ENCODE results near the gene MYO3B.
A peak's percentile ranks its signal among the peaks of the same experiment; 100 is the strongest.
"Not testable (repeated sequence)": the region's sequence is repeated elsewhere in the genome, so short reads cannot be mapped to it uniquely, and the experiment has no call there.

The MYO3B gene

DNA sequence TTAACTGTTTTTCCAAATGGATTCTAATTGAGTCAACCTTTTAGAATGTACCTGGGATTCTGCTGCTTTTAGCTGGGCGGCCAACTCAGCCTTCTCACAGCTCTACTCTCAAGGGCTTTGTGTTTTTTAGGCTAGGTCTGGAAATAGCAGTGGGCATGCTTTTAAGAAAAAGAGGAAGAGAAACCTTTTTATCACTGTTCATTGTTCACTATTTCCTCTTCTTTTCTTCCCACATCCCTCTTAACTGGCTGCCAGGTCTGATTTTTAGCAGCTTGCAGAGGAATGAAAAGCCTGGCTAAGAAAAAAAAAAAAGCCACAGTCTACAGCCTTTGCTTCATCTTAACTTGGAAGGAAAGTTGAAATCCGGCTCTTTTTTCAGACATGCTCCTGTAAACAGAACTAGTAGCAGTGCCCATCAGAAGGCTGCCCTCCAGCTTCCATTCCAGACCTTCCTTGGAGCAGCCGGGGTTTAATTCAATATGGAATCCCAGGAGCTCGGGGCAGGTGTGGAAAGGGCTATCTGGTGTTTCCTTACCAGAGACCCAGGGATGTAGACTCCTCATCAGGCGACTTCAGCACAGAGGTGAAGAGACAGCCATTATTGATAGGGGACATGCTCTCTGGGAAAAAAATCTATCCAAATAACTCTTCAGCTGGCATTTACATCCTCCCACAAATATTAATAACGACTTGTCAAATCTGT lies 230.7 kb downstream of the MYO3B start:
- no peak for DNase-seq (ENCODE audit: low read depth in 2 of 2, low spot score in 1 of 2)

DNA sequence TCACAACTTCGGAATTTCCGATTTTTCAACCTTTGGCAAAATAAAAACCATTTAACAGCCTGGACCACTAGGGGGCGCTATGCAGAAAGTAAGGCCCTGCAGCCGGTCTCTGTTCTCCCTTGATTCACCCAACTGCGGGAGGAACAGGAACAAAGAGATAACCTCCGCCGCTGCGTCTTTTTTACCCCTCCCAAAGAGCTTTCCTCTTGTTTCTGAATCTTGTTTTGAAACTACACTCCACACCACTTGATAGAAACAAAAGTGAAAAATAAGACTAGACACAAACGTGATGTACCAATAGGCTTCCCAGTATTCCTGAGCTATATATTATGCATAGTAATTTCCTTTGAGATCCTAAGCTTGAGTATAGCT lies 231.2 kb downstream of the MYO3B start:
- DNase-seq (ENCODE audit: low read depth in 2 of 2, low spot score in 1 of 2), result peak; percentile 36 to 67

DNA sequence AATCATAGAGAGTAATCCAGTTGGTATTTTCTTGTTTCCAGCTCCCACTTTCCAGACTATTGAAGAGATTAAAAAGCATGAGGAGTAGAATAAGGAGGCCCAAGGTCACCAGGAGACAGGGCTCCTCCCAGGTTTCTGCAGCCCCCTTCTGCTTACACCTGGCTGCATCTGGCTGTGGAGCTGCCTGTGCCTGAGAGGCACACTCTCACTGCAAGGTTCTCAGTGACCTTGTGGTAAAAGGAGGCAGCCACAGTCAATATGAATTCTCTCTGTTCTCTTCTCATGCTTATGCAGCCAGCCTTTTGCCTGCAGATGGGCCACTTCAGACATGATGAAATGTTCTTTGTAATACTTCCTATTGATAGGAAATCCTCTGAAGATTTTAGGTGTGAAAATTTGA lies 233.7 kb downstream of the MYO3B start:
- no peak for DNase-seq (ENCODE audit: low read depth in 2 of 2, low spot score in 1 of 2)

DNA sequence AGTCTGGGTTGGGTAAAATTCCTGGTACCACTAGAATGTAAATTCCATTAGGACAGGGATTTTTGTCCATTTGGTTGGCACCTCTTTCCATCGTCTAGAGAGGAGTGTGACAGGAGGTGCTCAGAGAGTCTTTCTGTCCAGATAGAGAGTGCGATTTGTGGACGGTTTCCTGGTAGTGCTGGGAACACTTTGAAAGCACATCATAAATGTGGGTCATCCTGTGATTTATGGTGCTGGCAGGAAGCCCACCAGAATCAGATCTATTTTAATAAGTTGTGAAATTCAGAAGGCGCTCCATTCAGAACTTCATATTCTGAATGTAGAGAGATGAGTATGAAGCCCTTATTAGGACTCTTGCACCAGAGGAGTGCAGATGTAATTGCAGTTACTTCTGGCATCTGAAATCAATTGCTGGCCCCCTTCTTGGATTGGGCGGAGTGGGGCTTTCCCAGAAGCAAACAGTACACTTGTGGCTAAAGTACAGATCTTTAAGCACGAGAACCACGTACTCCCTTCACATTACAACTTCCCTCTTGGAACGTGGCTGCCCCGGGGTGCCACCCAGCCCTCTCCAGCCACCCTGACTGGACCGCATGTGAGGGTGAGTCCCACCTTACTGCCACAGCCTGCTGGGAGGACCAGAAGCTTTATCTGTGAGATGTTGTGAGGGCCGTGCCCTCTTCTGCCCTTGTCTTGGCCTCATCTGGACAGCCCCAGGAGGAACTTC lies 243.2 kb downstream of the MYO3B start:
- DNase-seq (ENCODE audit: low read depth in 2 of 2, low spot score in 1 of 2), result no peak

DNA sequence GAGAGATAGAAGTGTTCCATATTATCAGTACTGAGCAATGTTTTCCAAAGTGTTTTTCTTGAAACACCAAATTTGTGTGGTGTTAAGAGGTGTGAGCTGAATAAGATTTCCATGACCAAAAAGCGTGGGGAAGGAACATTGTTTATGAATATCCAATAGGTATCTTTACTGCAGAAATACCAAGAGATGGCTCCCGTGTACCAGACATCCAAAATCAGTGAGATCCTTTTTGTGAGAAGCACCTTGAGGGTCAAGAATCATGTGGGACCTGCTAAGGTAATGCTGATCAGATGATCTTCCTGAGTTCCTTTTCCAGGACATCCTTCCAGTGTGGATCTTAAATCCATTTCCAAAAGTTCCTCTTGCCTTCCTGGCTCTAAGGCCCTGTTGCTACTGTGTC lies 246.0 kb downstream of the MYO3B start:
- DNase-seq (ENCODE audit: low read depth in 2 of 2, low spot score in 1 of 2), result no peak

DNA sequence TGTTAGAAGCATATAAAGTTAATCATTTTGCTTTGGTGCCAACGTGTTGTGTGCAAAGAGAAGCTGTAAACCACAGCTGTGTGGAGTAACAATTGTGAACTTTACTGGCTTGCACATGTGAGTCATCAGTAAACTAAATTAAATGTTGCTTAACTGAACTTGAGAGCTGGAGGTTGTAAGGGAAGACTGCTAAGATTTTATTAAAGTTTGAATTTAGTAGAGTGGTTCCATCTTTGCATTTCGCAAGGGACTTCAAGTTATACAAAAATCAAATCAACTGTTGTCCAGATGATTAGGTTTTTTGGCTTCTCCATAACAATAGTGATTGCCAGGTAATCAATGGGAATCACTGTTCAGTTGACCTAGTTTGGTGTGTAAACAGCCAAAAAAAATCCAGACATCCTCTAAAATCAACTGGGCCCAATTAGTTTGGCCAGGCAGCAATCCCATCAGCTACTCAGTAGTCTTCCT lies 247.4 kb downstream of the MYO3B start:
- DNase-seq (ENCODE audit: low read depth in 2 of 2, low spot score in 1 of 2), result no peak

DNA sequence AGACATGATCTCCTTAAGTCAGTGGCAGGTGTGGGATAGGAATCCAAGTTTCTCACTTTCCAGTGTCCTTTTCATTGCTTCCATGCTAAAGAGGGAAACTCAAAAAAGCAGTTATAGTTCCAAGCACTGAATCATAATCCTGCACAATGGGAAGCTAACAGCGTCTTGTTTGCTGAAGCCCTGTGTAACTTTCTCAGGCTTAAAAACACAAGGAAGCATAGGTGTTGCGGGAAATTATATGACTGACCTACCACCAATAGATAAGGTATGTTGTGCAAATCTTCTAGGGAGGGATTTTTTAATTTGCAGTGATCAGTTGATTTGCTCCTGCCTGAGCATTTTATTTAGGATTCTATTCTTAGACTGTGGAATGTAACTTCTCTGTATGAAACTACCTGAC lies 250.9 kb downstream of the MYO3B start:
- DNase-seq (ENCODE audit: low read depth in 2 of 2, low spot score in 1 of 2), result no peak

DNA sequence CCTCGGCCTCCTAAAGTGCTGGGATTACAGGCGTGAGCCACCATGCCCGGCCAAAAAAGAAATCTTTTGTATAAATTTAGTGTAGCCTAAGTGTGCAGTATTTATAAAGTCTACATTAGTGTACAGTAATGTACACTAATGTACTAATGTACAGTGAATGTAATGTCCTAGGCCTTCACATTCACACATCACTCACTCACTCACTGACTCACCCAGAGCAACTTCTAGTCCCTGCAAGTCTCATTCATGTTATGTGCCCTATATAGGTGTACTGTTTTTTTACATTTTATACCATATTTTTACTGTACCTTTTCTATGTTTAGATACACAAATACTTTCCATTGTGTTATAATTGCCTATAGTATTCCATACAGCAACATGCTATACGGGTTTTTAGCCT lies 254.9 kb downstream of the MYO3B start:
- DNase-seq (ENCODE audit: low read depth in 2 of 2, low spot score in 1 of 2), result no peak

DNA sequence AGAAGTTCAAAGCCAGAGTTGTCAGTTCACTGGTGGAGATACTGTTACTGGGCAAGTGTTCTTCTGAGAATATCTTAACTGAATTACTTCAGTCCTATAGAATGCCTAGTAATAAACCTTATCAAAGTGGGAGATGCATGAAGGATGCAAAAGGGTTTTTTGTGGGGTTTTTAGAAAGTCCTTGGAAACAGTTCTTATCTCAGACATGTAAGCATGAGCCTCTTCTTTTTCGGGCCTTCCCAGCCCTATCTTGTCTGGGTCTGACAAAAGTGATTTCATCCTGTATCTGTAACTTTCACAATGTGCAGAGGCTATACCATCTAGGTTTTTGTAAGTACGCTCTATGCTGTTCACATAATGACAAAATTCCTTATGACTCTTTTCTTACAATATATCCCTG lies 255.5 kb downstream of the MYO3B start:
- DNase-seq (ENCODE audit: low read depth in 2 of 2, low spot score in 1 of 2), result no peak

DNA sequence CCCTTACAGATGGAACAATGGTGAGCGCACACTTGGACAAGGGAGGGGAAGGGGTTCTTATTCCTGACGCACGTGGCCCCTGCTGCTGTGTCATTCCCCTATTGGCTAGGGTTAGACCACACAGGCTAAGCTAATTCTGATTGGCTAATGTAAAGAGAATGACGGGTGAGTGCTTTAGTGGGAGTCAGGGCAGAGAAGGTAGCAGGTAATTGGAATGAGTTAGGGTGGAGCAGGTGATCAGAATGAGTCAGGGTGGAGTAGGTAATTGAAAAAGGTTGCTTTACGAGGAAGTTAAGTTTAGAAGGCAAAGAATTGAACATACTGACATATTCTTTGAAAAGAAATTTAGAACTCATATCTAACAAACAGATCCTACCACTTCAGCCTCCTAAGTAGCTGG lies 256.4 kb downstream of the MYO3B start:
- not testable (repeated sequence) for DNase-seq (ENCODE audit: low read depth in 2 of 2, low spot score in 1 of 2)

DNA sequence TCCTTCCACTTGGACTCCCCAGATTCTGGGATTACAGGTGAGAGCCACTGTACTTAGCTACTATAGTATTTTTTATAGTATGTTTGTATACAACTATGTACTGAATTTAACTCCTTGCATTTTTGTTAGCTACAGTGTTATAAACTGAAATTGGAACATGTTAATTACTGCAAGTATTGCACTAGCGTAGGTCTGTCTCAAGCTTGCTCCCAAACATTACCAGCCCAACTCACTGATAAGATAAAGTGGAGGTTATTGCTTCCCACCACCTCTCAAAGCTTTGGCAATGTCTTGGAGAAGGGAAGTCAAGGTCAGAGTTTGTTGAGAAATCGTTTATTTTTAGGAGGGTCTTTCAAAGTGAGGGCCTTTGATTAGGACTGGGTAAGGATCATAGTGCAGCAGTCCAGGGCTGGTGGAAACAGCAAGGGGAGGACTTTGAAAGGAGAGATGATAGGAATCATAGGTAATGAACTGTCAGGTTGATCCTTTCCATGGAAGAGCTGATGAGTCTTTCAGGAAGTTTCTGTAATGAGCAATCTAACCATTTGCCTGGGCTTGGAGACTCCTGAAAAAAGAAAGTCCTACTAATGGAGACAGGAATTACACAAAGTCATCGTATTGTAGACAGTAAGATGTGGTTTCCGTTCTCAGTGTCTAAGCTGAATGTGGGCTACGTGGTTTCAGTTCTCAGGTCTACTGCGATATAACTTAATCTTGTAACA lies 257.1 kb downstream of the MYO3B start:
- no peak for DNase-seq (ENCODE audit: low read depth in 2 of 2, low spot score in 1 of 2)

DNA sequence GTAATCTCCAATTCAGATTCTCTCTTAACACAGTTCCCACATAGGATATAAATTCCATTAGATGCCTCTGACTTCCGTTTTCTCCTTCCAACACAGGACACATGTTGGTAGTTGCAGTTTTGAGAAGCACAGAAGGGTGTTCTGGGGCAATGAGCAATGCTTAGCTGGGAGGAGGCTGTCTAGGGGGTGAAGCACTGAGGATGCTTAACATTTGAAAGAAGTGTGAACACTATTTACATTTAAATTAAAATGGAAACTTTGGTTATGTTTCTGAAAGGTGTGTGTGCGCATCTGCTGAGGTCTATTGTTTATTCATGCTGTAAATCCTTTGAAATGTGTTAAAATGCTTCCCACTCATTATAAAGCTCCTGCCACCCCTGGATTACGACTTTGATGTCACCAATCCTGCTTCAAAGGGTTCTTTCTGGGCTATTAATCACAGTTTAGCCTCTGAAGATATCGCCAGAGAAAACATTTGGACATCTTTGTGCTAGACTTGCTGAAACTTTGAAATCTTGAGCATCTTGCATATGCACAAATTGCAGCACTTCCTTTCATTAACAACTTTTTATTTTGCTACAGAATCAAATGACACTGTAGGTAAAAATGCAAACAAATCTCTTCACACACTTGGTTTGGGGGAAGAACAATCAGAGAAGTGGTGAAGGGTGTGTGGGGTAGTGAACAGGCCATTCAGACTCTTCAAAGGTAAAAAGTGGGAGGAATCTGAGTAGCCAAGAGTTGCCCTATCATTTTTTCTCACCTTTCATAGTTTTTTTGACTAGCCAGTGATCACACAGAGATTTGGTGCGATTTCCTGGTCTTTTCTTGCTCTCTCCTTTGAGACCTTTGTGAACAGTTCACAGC lies 258.4 kb downstream of the MYO3B start:
- no peak for DNase-seq (ENCODE audit: low read depth in 2 of 2, low spot score in 1 of 2)

DNA sequence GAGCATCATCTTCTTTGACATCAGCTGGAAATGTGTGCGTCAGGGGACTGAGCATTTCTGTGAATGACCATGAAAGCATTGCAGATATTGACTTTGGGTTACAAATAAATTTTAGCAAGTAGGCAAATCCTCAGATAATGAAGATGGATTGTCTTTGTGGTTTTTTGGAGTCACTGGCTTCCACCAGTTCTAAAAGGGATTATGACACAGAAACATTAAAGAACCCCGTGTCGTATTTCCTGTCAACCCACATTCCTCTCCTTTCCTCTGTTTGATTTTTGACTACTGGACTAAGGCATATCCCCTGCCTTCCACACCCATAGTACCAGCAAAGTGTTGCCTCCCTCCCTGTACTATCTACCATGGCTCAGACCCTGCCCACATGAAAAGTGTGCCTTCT lies 268.1 kb downstream of the MYO3B start:
- no peak for DNase-seq (ENCODE audit: low read depth in 2 of 2, low spot score in 1 of 2)

DNA sequence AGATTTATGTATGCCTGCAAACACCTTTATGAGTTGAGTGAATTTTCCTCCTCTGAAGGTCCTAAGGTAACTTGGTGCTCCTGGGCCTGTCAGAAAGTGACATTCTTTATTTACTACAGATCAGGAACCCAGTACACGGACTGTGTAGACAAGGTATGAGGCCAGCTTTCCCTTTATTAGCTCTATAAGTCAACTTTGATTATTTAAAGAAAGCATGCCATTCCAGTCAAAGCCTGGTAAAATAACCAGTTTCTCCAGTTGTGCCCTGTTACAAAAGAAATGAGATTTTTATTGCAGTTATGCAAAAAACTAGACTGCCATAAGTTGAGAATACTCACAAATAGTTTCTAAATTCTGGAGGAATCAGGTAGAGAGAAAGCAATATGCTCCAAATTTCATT lies 271.1 kb downstream of the MYO3B start:
- DNase-seq (ENCODE audit: low read depth in 2 of 2, low spot score in 1 of 2), result no peak

DNA sequence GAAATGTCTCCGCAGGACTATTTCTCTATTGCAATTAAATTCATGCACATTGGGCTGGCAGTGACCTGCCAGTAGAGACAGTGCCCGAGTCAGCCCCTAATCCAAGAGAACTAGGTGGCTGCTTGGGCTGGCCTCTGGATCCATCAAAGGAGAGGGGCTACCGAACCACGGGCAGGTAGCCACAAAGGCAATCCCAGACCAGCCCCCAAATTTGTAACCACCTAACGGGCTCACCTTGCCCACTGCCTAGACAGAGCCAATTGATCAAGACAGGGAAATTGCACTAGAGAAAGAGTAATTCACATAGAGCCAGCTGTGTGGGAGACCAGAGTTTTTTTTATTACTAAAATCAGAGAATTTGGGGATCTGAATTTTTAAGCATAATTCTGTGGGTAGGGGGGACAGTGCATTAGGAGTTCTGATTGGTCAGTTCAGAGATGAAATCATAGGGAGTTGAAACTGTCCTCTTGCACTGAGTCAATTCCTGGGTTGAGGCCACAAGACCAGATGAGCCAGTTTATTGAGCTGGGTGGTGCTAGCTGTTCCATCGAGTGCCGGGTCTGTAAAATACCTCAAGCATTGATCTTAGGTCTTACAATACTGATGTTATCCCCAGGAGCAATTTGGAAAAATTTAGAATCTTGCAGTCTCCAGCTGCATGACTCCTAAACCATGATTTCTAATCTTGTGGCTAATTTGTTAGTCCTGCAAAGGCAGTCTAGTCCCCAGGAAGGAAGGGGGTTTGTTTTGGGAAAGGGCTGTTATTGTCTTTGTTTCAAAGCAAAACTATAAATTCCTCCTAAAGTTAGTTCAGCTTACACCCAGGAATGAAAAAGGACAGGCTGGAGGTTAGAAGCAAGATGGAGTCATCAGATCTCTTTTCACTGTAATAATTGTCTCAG lies 276.8 kb downstream of the MYO3B start:
- no peak for DNase-seq (ENCODE audit: low read depth in 2 of 2, low spot score in 1 of 2)

DNA sequence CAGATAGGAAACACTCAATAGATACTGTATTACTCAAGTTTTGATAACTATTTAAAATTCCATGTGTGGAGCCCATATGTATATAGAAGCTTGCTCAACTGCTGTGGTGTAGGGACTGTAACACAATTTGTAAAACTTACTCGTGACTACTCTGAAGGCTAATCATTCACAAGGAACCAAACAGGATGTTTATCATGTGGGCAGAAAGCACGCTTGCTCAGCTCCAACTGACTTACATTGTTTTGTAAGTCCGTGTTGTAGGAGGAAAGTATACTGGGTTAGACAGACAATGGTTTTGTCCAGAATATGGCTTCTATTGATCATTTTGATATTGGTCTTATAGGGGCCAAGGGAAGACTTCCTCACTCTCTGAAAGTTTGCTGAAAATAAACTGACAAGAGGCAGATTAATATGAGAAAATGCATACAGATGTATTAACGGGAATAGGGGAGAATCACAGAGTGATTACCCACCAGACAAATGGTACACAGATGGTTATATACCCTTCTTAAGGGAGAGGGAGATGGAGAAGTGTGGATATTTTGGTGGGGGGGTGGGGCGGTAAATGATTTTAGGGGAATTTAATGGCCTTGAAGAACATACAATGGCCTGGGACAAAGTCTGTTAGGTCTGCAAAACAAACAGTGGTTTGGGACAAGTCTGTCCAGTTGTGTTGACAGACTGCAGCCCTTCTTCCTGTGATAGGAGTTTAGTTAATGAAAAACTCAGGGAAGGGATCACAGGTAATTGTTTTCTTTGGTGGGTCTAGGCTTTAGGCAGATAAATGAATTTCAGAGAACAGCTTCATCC lies 277.9 kb downstream of the MYO3B start:
- DNase-seq (ENCODE audit: low read depth in 2 of 2, low spot score in 1 of 2), result no peak

DNA sequence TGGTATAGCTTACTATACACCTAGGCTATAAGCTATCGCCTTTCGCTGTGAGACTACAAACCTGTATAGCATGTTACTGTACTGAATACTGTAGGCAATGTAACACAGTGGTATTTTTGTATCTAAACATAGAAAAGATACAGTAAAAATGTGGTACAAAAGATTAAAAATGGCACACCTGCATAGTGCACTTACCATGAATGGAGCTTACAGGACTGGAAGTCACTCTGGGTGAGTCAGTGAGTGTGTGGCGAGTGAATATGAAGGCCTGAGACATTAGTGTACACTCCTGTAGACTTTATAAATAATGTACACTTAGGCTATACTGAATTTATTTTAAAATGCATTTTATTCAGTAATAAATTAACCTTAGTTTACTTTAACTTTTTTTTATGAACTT lies 279.0 kb downstream of the MYO3B start:
- DNase-seq (ENCODE audit: low read depth in 2 of 2, low spot score in 1 of 2), result no peak

DNA sequence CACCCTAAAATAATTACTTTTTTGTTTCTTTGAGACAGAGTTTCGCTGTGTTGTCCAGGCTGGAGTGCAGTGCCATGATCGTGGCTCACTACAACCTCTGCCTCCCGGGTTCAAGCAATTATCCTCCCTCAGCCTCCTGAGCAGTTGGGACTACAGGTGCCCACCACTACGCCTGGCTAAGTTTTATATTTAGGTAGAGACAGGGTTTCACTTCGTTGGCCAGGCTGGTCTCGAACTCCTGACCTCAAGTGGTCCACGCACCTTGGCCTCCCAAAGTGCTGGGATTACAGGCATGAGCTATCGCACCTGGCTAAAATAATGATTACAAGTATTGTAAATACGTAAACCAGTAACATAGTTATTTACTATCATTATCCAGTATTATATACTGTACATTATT lies 279.8 kb downstream of the MYO3B start:
- DNase-seq (ENCODE audit: low read depth in 2 of 2, low spot score in 1 of 2), result no peak

DNA sequence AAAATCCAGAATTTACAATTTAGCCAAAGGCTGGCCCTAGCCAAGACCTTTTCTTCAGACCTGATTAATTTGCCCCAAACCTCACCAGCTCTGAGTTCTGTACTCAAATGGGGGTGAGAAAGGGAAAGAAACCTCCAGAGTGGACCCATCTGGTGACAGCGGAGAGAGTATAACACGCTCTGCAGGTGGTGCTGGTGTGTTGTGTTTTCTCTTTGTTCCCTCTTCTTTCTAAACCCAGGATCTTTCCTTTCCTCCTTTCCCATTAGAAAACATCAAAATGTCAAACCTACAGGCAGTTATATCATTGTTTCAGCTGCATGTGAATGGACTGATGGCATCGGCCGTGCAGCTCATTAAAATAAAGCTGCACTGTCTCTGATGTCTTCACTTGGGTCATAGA lies 283.9 kb downstream of the MYO3B start:
- DNase-seq (ENCODE audit: low read depth in 2 of 2, low spot score in 1 of 2), result no peak

All from stimulated activated CD8-positive, alpha-beta memory T cell treated with anti-CD3 and anti-CD28 coated beads, Interleukin-4, amount 100 ng/mL, for 4 hours (primary cell).